Left ventricle myocardium superior (tissue), 1 donor: ENCODE data around the gene CTIF. TPM values are rescaled to one million over a fixed set of nuclear protein-coding genes. Genes with fewer than 3 reads are reported as not detected.

Source experiments
- ATAC-seq: fragments of 200-7000 bp; cut with Tn5 transposase; one replicate; pipeline ENCODE4 v1.9.1; 2020; ENCODE audit warnings: mild to moderate bottlenecking, moderate library complexity
- DNase-seq: peaks from one replicate; pipeline ENCODE4 v3.0.0-alpha.2; 2020
- intact Hi-C: fragments of 100-400 bp; cut with micrococcal nuclease; formaldehyde crosslinking; loops from one replicate; pipeline ENCODE4 v1.11.0; 2022
- total RNA-seq: library from RNA; stranded (reverse); fragmentation: NEBNext Ultra II Directional; extraction: Animal tissue kit (Norgen Biotek cat#: 25700); gene quantifications from one replicate; pipeline ENCODE4 v1.2.1, GENCODE V29; 2021
- donor health status: DM: no; HTN: yes; CAD: no; lungs with severe emphysema.

CTIF gene
- total RNA-seq, 1 donor from 2014 or later = 59.9 TPM

DNA sequence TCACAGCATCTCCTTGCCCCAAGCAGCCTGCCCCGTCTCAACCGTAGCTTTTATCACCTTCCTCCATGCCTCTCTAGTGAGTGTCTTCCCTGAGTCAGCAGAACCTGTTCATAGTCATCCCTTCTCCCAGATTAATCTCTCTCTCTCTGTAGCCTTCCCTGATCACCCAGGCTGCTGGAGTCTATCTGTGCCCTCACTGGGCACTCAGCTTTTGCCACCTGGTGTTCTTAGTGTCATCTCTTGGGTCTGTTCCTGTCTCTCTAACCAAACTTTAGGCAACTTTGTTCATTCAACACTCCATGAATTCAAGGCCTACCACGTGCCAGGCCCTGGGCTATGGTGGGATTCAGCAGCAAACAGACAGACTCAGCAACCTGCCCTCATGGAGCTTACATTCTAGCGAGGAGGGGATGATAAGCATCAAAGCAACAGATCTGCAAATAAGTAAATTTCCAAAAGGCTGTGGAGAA, 252.8 kb downstream of the CTIF start:
- ATAC-seq (no peak), DNase-seq (no peak)
- intact Hi-C loops = no loop called here

DNA sequence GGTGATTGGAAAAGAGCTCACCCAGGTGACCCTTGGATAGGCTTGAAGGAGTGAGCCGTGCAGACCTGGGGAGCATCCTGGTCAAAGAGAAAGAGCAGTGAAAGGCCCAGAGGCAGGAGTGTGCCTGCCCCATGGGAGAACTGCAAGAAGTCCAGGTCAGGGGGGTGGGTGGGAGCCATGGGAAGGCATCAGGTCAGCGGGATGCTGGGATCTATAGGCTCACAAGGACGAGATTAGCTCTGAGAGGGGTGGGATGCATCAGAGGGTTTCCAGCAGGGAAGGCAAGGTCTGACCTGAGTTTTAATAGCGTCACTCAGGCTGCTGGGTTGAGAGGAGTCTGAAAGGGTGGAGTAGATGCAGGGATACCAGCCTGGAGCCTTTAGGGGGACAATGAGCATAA, 253.3 kb downstream of the CTIF start:
- no peak for DNase-seq
- intact Hi-C loops = no loop called here
- ATAC-seq = no peak

DNA sequence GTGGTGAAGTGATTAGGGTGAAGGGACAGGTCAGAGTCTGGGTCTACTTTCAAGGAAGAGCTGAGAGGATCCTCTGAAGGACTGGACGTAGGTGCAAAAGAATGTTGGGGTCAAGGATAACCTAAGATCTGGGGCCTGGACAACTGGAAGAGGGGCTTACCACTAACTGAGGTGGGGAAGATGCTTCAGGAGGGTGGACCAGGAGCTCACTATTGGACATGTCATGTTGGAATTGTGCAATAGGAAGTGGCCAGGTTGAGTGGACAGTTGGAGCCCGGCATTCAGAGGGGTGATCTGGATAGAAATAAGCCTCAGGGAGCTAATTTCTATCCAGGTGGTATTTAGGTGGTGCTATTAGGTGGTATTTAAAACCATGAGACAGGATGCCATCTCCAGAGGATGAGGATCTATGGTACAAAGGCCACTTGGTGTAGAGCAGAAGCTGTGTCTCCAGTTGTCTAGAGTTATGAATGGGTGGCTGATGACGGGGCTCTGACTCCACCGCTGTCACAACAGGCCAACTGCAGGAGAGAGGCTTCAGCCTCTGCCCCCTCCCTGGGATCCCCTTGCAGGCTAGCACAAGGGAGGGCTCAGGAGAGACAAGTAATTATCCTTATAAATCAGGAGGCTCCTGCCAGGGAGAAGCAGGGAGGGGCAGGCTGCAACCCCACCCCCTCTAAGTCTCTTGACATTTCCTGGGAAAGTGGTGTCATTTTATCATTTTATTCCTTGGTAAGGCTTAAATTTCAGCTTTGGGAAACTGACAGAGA, 254.0 kb downstream of the CTIF start:
- no peak for DNase-seq
- intact Hi-C loops = no loop called here
- no peak for ATAC-seq

DNA sequence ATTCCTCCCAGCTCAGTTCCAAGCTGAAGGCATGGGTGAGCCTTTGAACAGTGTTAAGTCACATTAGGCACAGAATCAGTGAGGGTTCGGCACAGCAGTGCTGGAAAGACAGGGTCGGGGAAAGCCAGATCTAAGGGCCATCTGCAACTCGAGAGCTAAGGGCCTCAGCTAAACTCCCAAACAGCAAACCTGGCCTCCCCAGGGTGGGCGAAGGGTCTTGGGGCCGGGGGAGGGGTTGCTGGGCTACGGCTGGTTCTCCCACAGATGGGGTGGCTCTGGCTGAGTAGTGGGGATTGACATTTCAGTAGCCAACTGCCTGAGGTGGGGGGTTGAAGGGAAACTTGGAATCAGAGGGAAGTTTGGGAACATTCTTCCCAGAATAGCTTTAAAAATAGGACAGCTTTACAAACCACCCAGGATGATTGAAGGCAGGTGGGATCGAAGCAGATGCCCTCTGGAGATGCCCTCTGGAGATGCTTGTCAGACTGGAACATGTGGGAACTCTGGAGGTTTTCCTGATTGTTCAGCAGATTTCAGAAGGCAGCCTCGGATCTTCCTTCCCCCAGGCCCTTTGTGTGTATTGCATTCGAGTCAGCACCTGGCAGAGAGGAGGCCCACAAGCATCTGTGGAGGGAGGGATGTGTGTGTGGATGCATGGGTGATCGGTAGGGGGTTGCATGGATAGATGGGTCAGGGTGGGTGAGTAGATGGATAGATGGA, 255.6 kb downstream of the CTIF start:
- ATAC-seq (no peak), DNase-seq (no peak)
- intact Hi-C loops = no loop called here

DNA sequence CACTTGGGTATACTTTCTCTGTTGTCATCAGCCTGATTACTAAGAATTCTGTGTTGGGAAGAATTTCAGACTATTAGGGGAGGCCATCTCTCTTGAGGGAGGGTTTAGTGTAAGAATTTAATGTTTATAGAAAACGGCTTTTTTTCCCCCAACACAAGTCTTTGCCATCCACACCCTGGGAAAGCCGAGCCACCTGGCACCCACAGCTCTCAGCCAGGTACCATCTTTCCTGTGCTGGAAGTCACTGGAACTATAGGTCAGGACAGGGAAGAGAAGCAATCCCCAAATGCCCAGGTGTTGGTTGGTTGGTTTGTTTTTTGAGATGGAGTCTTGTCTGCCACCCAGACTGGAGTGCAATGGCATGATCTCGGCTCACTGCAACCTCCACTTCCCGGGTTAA, 256.9 kb downstream of the CTIF start:
- intact Hi-C loops = no loop called here
- no peak for DNase-seq
- ATAC-seq = no peak

DNA sequence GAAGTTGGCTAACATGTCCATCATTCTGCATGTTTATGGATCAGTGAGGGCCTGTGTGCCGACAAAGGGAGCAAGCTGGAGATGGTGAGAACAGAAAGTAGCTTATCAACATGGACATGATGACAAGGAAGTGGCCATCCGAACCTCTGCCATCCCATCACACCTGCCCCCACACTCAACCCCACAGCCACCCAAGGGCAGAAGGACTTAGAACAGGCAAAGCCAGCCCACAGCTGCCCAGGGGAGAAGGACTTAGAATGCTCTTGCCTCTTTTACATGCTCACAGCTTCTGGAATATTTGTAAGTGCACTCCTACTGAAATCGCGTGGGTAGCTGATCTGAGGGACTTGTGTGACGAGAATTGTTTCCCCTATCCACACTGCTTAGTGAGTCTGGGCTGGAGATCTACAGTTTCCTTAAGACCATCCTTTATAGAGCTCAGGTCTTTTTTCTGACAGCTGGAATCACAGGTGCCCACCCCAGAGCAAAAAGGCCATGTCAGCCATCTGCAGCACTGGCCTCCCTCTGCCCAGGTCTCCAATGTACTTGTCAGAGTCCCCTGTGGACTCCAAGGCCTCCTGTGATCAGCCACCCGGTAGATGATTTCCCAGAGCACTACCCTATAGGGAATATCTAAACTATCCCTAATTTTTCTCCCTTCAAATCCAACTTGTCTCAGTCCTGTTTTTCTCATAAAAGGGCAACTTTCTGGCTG, 257.8 kb downstream of the CTIF start:
- intact Hi-C loops = no loop called here
- DNase-seq (no peak), ATAC-seq (no peak)

DNA sequence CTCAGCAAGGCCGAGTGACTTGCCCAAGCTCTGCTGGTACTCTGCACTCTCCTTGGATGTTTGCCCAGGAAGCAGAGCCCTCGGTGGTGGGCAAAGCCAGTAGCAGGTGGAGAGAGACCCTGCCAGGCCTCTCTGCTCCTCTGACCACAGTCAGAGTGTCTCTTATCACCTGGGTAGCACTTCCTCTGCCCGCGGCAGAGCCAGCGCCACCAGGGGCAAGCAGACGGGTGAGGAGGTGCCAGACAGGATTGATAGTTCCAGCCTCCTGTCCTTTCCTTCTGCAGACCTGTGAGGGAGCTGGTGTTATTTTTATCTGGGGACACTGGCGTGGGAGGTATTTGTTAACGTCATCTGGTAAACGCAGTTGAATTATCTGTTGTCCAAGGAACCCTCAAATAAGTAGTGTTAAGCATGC, 259.0 kb downstream of the CTIF start:
- intact Hi-C loops = no loop called here
- DNase-seq = peak; percentile 72
- peak; percentile 89 for ATAC-seq

DNA sequence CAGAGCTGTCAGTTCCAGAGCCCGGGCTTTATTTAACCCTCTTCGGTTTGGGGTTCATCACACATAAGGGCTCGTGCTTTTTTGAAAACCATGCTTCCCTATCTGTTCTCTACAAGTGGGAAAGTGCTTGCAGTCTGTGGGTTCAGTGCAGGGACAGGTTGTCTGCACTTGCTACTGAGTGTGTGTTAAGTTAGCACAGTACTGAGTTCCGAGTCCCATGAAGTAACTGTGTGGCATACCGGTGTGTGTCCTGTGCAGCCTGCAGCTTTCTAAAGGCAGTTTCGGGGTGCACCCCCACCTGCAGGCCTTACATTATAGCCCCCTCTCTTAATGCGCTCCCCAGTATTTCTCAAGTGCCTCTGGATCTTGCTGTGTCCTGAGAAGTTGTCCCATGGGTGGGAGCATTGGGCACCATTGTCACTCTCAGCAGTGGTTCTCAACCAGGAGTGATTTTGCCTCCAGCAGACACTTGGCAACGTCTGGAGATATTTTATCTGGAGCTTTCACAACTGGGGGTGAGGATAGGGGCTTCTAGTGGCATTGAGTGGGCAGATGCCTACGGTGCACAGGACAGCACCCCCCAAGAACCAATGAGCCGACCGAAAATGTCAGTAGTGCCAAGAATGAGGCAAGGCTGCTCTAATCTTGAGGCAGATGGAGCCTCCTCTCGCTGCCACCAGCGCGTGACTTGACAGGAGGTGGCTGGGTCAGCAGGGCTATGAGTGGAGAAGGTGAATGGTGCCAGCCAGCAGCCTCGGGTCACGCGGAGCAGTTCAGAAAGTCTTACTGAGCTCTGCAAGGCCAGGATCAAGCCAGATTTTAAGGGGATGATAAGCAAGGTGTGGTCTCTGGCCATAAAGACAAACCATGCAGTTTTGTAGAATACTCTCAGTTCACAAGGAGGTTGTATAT, 259.8 kb downstream of the CTIF start:
- ATAC-seq = peak; percentile 70
- peak; percentile 65 for DNase-seq
- intact Hi-C loops = no loop called here

DNA sequence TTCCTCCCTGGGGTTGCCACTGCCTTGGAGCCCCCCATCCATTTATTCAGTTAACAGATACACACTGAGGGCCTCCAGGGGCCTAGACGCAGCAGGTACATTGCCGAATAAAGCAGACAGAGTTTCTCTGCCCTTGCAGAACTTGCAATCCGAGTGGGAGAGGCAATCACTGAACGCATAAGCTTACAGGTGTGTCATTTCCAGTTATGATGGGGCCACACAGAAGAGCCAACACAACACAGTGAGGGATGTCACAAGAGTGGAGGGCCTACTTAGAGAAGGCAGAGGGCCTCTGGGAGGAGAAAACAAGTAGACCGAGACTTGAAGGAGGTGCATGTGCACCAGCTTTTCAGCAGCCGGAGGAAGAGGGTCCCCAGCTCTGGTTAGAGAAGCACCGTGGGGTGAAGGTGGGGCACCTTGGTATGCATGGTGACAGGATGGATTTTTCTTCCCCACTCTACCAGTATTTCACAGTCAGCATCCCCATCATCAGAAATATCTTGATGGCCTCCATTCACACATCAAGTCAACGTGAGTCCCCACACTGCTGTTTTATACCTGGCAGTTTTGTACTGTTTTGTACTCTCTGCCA, 261.0 kb downstream of the CTIF start:
- intact Hi-C loops = no loop called here
- ATAC-seq = no peak
- DNase-seq = no peak

DNA sequence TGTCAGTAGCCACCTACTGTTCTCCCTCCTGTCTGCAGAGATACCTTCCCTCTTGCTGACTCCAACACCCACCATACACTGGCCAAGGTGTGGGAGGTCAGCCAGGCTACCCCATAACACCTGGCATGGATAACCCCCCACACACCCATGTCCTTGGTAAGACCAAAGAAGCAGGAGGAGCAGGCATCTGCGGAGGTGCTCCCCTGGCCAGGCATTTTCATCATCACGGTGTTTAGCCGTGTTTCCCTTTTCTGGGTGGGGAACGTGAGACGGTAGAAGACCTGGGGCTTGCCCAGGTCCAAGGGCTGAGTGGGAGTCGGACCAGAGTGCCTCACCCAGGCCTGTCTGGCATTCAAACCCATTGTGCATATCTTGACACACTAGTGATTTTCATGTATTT, 261.6 kb downstream of the CTIF start:
- intact Hi-C loops = no loop called here
- DNase-seq = no peak
- no peak for ATAC-seq

DNA sequence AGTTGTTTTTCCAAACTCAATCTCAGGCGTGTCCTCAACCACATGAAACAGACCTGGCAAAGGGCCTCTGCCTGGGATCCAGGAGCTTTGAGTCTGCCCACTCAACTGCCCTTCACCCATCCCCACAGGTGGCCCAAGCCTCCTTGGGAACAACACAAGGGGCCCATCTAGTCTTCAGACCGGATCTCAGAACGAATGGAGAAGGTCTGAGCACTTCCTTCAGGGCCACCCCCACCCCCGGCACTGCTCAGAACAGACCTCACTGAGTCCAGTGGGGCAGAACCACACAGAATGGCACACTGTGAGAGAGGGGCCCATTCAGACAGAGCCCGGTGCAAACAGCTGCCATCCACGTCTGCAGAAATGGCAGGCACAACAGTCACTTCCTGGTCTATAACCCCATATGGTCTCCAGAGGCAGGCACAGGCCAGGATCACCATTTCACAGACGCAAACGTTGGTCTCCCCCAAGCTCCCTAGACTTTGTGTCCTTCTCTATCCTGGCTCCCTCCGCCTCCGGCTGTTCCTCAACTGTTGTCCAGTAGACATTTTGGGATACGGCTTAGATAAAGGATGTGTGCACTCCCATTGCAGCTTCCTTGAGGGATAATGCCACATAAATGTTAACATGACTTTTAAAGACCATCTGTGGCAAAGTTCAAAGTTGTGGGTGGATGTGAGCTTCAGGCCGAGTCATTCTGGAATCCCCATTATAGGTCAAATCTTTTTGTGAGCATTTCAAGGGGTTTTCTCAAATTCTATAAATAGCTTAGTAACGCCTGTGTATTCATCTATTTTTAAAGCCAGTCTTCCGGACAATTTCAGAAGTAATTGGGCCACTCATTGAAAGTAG, 262.3 kb downstream of the CTIF start:
- intact Hi-C loops = no loop called here
- no peak for ATAC-seq
- DNase-seq = peak; percentile 18

DNA sequence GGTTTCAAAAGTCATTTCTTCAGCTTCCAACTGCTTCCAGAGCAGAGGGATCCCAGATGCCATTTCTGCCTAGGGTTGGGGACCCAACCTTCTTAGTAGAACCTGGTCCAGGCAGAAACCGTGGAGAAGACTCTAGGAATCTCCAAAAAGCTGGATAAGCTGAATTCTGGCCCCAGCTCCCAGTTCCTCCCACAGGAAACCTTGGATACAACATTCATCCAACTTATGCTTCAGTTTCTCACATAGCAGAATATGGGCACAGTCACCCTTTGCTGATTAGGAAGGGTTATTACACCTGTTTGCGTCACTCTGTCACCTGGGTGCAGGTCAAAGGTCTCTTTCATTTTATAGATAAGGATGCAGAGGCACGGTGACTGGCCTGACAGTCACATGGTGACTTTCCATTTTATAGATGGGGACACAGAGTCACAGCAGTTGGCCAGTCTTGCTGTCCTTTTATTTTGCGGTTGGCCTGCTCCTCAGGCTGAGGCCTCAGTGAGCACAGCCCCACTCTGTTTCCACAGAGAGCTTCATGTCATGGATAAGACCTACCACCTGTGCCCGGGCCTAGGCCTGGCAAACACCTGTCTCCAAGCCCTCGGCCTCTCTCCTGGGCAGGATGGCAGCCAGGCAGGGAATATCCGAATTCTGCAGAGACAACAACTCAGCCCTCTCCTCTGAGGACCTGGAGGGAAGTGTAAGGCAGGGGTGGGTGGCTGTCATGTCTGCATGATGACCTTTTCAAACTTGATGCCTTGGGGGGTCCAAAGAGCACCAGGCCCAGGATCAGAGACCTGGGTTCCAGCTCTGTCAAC, 263.1 kb downstream of the CTIF start:
- DNase-seq = no peak
- no peak for ATAC-seq
- intact Hi-C loops = no loop called here

DNA sequence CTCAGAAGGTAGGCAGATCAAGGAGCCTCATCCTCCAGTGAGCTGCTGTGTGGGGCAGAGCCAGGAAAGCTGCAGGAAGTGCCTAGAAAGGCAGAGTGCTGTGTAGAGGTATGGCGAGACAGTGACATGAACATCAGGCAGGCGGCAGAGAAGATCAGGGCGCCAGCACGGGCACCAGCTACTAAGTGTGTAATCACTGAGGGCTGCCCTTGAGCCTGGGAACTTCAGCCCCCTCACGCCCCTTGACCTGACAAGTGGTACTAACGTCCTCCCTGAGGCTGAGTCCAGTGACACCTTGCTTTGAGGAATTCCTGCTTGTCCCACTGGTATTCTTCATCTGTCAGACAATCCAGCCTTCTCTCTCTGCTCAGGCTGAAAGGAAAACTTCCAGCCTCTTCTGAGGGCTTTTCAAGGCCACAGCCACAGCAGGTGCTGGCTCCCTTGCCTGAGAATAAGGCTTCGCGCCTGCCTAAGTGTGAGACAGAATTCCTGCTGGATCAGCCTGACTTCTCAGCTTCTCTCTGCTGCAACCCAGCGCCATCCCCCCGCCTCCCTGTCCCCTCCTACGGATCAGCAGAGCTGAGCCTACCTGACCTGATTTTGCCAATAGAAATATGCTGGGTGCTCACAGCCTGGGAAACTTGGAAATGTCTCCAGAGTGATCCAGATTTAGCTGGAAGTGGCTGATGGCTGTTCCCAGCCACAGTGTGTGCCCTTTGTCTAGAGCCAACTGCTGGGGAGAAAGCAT, 263.9 kb downstream of the CTIF start:
- ATAC-seq (peak; percentile 54), DNase-seq (peak; percentile 33)
- intact Hi-C loops = no loop called here

DNA sequence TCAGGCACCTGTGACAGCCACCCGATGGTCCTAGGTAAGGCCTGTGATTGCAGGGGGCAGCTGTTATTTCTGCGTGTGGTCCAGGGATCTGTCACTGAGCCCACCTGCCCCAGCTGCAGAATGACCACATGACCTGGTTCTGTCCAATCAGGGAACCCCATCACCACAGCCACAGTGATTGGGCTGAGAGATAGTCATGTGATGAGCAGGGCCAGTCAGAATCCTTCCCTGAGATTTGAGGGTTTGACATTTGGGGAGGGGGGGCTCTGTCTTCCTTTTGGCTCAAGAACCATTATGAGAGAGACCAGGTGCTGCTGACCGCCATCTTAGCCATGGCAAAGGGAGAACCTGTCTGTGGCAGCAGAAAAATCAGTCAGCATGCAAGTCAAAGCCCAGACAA, 264.7 kb downstream of the CTIF start:
- DNase-seq (no peak), ATAC-seq (no peak)
- intact Hi-C loops = no loop called here

DNA sequence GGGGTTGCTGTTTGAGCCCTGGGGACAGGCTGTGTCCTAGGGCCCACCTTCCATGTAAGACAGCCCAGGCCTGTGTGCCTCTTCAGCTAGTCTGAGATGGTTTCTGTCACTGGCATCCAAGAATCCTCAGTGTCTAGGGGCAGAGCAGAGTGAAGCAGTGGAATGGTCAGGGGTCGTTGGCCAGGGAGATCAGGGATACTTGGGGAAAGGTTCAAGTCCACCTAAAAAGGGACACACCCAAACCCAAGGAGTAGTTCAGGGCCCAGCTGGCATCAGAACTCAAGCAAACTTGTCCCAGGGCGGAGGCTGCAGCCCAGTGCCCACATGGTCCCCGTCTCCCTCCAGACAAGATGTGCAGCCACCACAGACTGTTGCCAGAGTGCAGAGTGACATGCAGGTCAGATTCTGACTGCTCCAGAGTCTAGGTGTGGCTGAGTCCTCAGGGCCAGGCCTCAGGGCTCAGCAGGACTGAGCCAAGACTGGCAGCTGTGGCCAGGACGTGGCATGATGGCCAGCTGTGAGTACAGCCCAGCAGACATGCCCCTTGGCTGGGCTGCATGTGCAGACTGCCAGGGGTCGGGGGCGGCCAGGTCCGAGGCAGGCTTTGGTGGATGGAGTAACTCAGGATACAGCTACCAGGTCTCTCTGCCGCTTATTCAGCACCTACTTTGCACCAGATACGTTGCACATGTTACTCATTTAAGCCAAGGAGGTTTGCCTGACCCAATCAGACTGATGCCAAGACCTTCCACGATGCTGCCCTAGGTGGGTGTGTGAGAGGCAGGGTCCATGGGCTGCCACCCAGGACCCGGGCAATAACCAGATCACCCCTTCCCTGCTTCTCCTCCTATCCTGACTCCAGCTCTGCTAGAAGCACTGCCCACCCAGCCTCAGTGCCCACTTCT, 265.4 kb downstream of the CTIF start:
- ATAC-seq (peak; percentile 25), DNase-seq (no peak)
- intact Hi-C loops = no loop called here
